Right lobe of liver (tissue), 4 donors: Measurements from ENCODE around the gene TMSB10.

Experiments
- CTCF ChIP-seq, 4 donors: fragments of 200-600 bp in 3 of 4; fragments of 450-650 bp in 1 of 4; IDR thresholded peaks; one replicate each; pipeline versions ENCODE4 v1.5.1 to v1.8.0; 2016 to 2022; ENCODE audit warnings: antibody characterized with exemption in 4 of 4, mild to moderate bottlenecking in 2 of 4
- POLR2A ChIP-seq: fragments of 450-650 bp; IDR thresholded peaks from one replicate; pipeline ENCODE4 v1.6.1; 2017; ENCODE audit warnings: antibody characterized with exemption, mild to moderate bottlenecking
- donor health status: DM: no; HTN: no; CAD: no.
- donor health status: DM: no; HTN: no; CAD: no.
- donor health status: DM: no; HTN: yes; CAD: no.

- TF ChIP-seq CTCF (IDR thresholded peaks at IDR 0.05): no peak
- TF ChIP-seq POLR2A: no peak
These were observed 34.6 kb downstream of the TMSB10 start for GRCh38 chr2:84940088-84940470.
